GM21381 (cell line): Measurements from ENCODE around the gene FUOM.
A peak's percentile ranks its signal among the peaks of the same experiment; 100 is the strongest.

Source experiments
- ATAC-seq: cut with Tn5 transposase; IDR thresholded peaks from one replicate; pipeline ENCODE4 v1.9.1; 2021; ENCODE audit warnings: mild to moderate bottlenecking, moderate library complexity; ENCODE audit not compliant: unreplicated experiment

The FUOM gene

GRCh38 chr10:133357285-133358161, at the start of gene FUOM:
TSS of gene FUOM (minus strand) at chr10:133358019. CDS start at chr10:133358007, 12 bp downstream.
- peak; percentile 68 for ATAC-seq

- ATAC-seq: no peak
Measured at GRCh38 chr10:133405844-133406527, 48.2 kb upstream of the FUOM start.

GRCh38 chr10:133405272-133405671, 47.5 kb upstream of the FUOM start:
- ATAC-seq: no peak

GRCh38 chr10:133403784-133404183, 46.0 kb upstream of the FUOM start:
- no peak for ATAC-seq

GRCh38 chr10:133403359-133403758, 45.5 kb upstream of the FUOM start:
- ATAC-seq: no peak

- ATAC-seq: no peak
Measured at GRCh38 chr10:133401981-133402725, 44.3 kb upstream of the FUOM start.

GRCh38 chr10:133401500-133401899, 43.7 kb upstream of the FUOM start:
- ATAC-seq: peak; percentile 18

- peak; percentile 71 for ATAC-seq
Measured at GRCh38 chr10:133400624-133401424, 43.0 kb upstream of the FUOM start.

- ATAC-seq: no peak
Measured at GRCh38 chr10:133399123-133399601, 41.3 kb upstream of the FUOM start.

GRCh38 chr10:133397938-133398337, 40.1 kb upstream of the FUOM start:
- ATAC-seq: no peak

- ATAC-seq: no peak
Measured at GRCh38 chr10:133396035-133396624, 38.3 kb upstream of the FUOM start.

GRCh38 chr10:133394801-133395221, 37.0 kb upstream of the FUOM start:
- no peak for ATAC-seq

GRCh38 chr10:133394064-133394663, 36.3 kb upstream of the FUOM start, which contains the start of gene MTG1:
TSS of gene MTG1 (plus strand) at chr10:133394157. CDS start at chr10:133394221, 64 bp downstream.
- peak; percentile 72 for ATAC-seq

GRCh38 chr10:133393401-133394063, 35.7 kb upstream of the FUOM start:
- ATAC-seq: no peak

GRCh38 chr10:133391761-133392518, 34.1 kb upstream of the FUOM start:
- no peak for ATAC-seq

GRCh38 chr10:133391249-133391635, 33.4 kb upstream of the FUOM start:
- no peak for ATAC-seq

- no peak for ATAC-seq
Measured at GRCh38 chr10:133390597-133391248, 32.9 kb upstream of the FUOM start.
